MM.1S (cell line): ENCODE data around the gene EEF2K.

ENCODE experiments used
- DNase-seq: peaks from one replicate; pipeline ENCODE4 v3.0.0-alpha.2; 2015
- H2AFZ ChIP-seq: fragments of 300-600 bp; sonication (generic); 2 replicates; pipeline ENCODE4 v1.6.0; 2016; ENCODE audit warnings: antibody characterized with exemption, low read length
- H3F3A ChIP-seq: fragments of 300-600 bp; sonication (generic); 2 replicates; pipeline ENCODE4 v1.6.1; 2016; ENCODE audit warnings: mild to moderate bottlenecking, antibody characterized with exemption, low read length, moderate library complexity, mixed read lengths; ENCODE audit not compliant: insufficient read depth
- H3K27ac ChIP-seq: fragments of 300-600 bp; sonication (generic); 2 replicates; pipeline ENCODE4 v1.5.1; 2016; ENCODE audit warnings: mild to moderate bottlenecking, low read length
- H3K27me3 ChIP-seq: fragments of 300-600 bp; sonication (generic); replicated peaks from 2 replicates; pipeline ENCODE4 v1.6.0; 2016; ENCODE audit warnings: low read length; ENCODE audit not compliant: insufficient read depth
- H3K36me3 ChIP-seq: fragments of 300-600 bp; sonication (generic); replicated peaks from 2 replicates; pipeline ENCODE4 v1.6.1; 2016; ENCODE audit warnings: mild to moderate bottlenecking, low read length, mixed read lengths; ENCODE audit not compliant: insufficient read depth
- H3K4me1 ChIP-seq: fragments of 300-600 bp; sonication (generic); 2 replicates; pipeline ENCODE4 v1.6.1; 2016; ENCODE audit warnings: low read length, mixed read lengths
- H3K4me2 ChIP-seq: fragments of 300-600 bp; sonication (generic); 2 replicates; pipeline ENCODE4 v1.6.0; 2016; ENCODE audit warnings: low read depth, low read length
- H3K4me3 ChIP-seq: fragments of 300-600 bp; sonication (generic); 2 replicates; pipeline ENCODE4 v1.5.1; 2016; ENCODE audit warnings: low read length, mixed read lengths
- H3K79me2 ChIP-seq: fragments of 300-600 bp; sonication (generic); 2 replicates; pipeline ENCODE4 v1.6.1; 2016; ENCODE audit warnings: mixed run types, low read length, mixed read lengths
- H3K9ac ChIP-seq: fragments of 300-600 bp; sonication (generic); 2 replicates; pipeline ENCODE4 v1.6.1; 2016; ENCODE audit warnings: low read length, mixed read lengths
- H3K9me2 ChIP-seq: fragments of 300-600 bp; sonication (generic); replicated peaks from 2 replicates; pipeline ENCODE4 v1.6.1; 2016; ENCODE audit warnings: mild to moderate bottlenecking, low read length, mixed read lengths; ENCODE audit not compliant: insufficient read depth
- H3K9me3 ChIP-seq: fragments of 300-600 bp; sonication (generic); replicated peaks from 2 replicates; pipeline ENCODE4 v1.6.1; 2016; ENCODE audit warnings: mild to moderate bottlenecking, low read length, mixed read lengths; ENCODE audit not compliant: insufficient read depth
- H4K20me1 ChIP-seq: fragments of 300-600 bp; sonication (generic); 2 replicates; pipeline ENCODE4 v1.6.1; 2016; ENCODE audit warnings: mild to moderate bottlenecking, low read length, moderate library complexity, mixed read lengths; ENCODE audit not compliant: insufficient read depth
- EZH2 ChIP-seq: fragments of 300-600 bp; sonication (generic); optimal IDR thresholded peaks from 2 replicates; pipeline ENCODE3; 2017; ENCODE audit warnings: low read depth, mild to moderate bottlenecking, antibody characterized with exemption, low read length, mixed read lengths
- EZH2phosphoT487 ChIP-seq: fragments of 300-600 bp; sonication (generic); IDR thresholded peaks from 2 replicates; pipeline ENCODE4 v1.6.1; 2018; ENCODE audit warnings: antibody characterized with exemption, low read length
- TF ChIP-seq, protein P1 (sequence below): fragments of 300-600 bp; sonication (generic); IDR thresholded peaks from 2 replicates; pipeline ENCODE4 v1.5.1; 2016; ENCODE audit warnings: antibody characterized with exemption, low read length, mixed read lengths

Gene EEF2K

DNA sequence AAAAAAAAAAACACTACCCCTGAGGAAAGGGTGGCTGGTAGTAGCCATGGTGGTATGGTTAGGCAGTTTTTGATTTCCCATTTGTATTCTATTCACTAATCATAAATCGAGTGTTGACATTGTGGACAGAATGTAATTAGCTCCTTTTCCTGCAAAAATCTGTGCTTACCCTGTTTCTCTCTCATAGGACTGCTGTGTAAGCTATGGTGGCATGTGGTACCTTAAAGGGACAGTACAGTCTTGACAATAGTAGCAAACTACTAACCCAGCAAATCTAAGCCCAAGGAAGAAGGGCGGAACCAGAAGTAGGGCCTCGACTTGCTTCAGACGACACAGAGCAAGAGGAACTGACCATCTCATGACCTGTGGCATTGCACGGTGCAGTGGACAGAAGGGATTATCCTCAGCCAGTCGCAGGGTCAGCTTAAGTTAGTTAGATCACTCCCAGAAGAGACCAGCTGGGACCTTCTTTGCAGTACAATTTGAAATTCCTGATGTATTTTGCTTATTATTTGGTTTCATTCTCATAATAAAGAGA lies 127.4 kb downstream of the EEF2K start:
- TF ChIP-seq EZH2 (no peak), EZH2phosphoT487 (no peak)
- TF ChIP-seq, protein P1, sequence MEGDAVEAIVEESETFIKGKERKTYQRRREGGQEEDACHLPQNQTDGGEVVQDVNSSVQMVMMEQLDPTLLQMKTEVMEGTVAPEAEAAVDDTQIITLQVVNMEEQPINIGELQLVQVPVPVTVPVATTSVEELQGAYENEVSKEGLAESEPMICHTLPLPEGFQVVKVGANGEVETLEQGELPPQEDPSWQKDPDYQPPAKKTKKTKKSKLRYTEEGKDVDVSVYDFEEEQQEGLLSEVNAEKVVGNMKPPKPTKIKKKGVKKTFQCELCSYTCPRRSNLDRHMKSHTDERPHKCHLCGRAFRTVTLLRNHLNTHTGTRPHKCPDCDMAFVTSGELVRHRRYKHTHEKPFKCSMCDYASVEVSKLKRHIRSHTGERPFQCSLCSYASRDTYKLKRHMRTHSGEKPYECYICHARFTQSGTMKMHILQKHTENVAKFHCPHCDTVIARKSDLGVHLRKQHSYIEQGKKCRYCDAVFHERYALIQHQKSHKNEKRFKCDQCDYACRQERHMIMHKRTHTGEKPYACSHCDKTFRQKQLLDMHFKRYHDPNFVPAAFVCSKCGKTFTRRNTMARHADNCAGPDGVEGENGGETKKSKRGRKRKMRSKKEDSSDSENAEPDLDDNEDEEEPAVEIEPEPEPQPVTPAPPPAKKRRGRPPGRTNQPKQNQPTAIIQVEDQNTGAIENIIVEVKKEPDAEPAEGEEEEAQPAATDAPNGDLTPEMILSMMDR, result no peak

DNA sequence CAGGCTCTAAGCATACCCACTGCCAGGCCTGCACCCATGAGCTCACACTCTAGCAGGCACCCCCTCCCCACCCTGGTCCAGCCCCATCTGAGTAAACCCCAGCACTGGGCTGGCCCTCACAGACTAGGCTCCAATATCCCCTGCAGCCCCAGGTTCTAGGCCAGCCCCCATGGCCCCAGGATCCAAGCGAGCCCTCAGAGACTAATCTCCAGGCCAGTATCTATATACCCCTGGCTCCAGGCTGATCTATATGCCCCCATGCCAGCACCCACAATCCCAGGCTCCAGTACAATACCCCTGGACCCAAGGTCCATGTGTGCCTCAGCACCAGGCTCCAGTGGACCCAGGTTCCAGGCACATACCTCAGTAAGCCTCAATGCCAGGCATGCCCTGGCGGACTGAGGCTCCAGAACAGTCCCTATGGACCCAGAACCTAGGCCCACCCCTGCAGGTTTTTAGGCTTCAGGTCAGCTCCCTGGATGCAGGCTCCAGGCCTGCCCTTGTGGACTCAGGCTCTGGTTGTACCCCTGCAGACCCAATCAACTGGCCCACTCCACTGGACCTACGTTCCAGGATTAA lies 129.7 kb downstream of the EEF2K start:
- DNase-seq, result no peak
- Histone ChIP-seq H3K79me2 (no peaks in the 10 kb centered on the region), H3K27ac (no peak overlapping the region), H3K27me3 (no peaks in the 10 kb centered on the region), H3K9me3 (no peaks in the 10 kb centered on the region), H3K4me2 (no peak overlapping the region), H4K20me1 (no peaks in the 10 kb centered on the region), H3K4me1 (0 out of 2 replicates have a peak, but pooled peaks cover 7% of the 10 kb centered on the region), H3K36me3 (peaks cover 14% of the 10 kb centered on the region; the same call in 1 of the 2 replicates), H3K9me2 (no peaks in the 10 kb centered on the region), H3K4me3 (no peak overlapping the region), H2AFZ (no peak overlapping the region), H3F3A (0 out of 2 replicates have a peak, but pooled peaks cover 3% of the 10 kb centered on the region), H3K9ac (no peak overlapping the region)
- TF ChIP-seq, protein P1, result no peak
- TF ChIP-seq EZH2phosphoT487 (no peak), EZH2 (no peak)

More for the DNA sequence above, 127.4 kb downstream of the EEF2K start:
- Histone ChIP-seq H3K4me1 (0 out of 2 replicates have a peak, but pooled peaks cover 7% of the 10 kb centered on the region), H3F3A (0 out of 2 replicates have a peak, but pooled peaks cover 3% of the 10 kb centered on the region), H4K20me1 (no peaks in the 10 kb centered on the region), H3K9me2 (no peaks in the 10 kb centered on the region), H3K27me3 (no peaks in the 10 kb centered on the region), H2AFZ (no peak overlapping the region), H3K79me2 (no peaks in the 10 kb centered on the region), H3K9ac (no peak overlapping the region), H3K27ac (no peak overlapping the region), H3K36me3 (peaks cover 14% of the 10 kb centered on the region; the same call in 1 of the 2 replicates), H3K4me3 (no peak overlapping the region), H3K9me3 (no peaks in the 10 kb centered on the region), H3K4me2 (no peak overlapping the region)
- no peak for DNase-seq

DNA sequence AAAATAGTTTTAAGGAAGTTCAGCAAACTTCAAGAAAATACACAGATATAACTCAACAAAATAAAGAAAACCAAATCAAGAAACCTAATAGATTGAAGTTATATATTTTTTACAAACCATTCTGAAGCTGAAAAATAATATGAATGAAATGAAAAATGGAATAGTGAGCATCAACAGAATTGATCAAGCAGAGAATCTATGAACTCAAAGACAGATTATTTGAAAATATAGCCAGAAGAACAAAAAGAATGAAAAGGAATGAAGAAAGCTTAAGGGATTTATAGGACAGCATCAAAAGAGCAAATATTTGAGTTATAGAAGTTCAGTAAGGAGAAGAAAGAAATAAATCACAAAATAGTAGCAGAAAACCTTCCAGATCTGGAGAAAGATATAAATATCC lies 130.5 kb downstream of the EEF2K start:
- no peak overlapping the region for H3K27ac ChIP-seq
- TF ChIP-seq, protein P1, result no peak
- H2AFZ ChIP-seq, result no peak overlapping the region
- 0 out of 2 replicates have a peak, but pooled peaks cover 7% of the 10 kb centered on the region for H3K4me1 ChIP-seq
- peak; percentile 4 for DNase-seq
- no peaks in the 10 kb centered on the region for H3K79me2 ChIP-seq
- H3K9ac ChIP-seq, result no peak overlapping the region
- 0 out of 2 replicates have a peak, but pooled peaks cover 3% of the 10 kb centered on the region for H3F3A ChIP-seq
- H3K9me2 ChIP-seq, result no peaks in the 10 kb centered on the region
- H3K4me2 ChIP-seq, result no peak overlapping the region
- H3K36me3 ChIP-seq, result peaks cover 14% of the 10 kb centered on the region; the same call in 1 of the 2 replicates
- H3K9me3 ChIP-seq, result no peaks in the 10 kb centered on the region
- H4K20me1 ChIP-seq, result no peaks in the 10 kb centered on the region
- H3K27me3 ChIP-seq, result no peaks in the 10 kb centered on the region
- no peak overlapping the region for H3K4me3 ChIP-seq
